Prostate gland (tissue), 2 donors: ENCODE data around the gene TP53TG3.
"Not testable (repeated sequence)": the region's sequence is repeated elsewhere in the genome, so short reads cannot be mapped to it uniquely, and the experiment has no call there.

Source experiments
- CTCF ChIP-seq, 4 experiments: fragments of 200-600 bp in 2 of 4; fragments of 450-650 bp in 2 of 4; sonication (generic) in 2 of 4; IDR thresholded peaks; 1 replicate in 3 of 4; 2 replicates in 1 of 4; pipeline ENCODE4 v1.5.1; 2016 to 2019; ENCODE audit warnings: antibody characterized with exemption in 4 of 4, mild to moderate bottlenecking in 2 of 4, moderate library complexity in 2 of 4
- POLR2A ChIP-seq: fragments of 450-650 bp; IDR thresholded peaks from one replicate; pipeline ENCODE4 v1.6.1; 2016; ENCODE audit warnings: antibody characterized with exemption, mild to moderate bottlenecking
- POLR2AphosphoS5 ChIP-seq: sonication (generic); formaldehyde crosslinking; IDR thresholded peaks from one replicate; pipeline ENCODE4 v1.6.1; 2017; ENCODE audit warnings: antibody characterized with exemption

- TF ChIP-seq CTCF (IDR thresholded peaks at IDR 0.05); POLR2AphosphoS5; POLR2A: not testable (repeated sequence)
These were observed 29.8 kb downstream of the TP53TG3 start for GRCh38 chr16:32646177-32646576.
